H9 (cell line): ENCODE measurements around the gene TTC7B. TPM values are rescaled to one million over a fixed set of nuclear protein-coding genes. Genes with fewer than 3 reads are reported as not detected.

ENCODE experiments used
- DNase-seq: peaks from one replicate; pipeline ENCODE4 v3.0.0-alpha.2; 2017
- H2AFZ ChIP-seq: one replicate; pipeline ENCODE4 v1.6.1; 2013; ENCODE audit warnings: mild to moderate bottlenecking, low read length, control low read depth, moderate library complexity
- H2AK5ac ChIP-seq: 2 replicates; pipeline ENCODE4 v1.6.1; 2013; ENCODE audit warnings: low read length, control low read depth, mixed read lengths; ENCODE audit not compliant: insufficient read length
- H2BK120ac ChIP-seq: one replicate; pipeline ENCODE4 v1.6.1; 2013; ENCODE audit warnings: low read depth, mild to moderate bottlenecking, low read length, control low read depth, inconsistent platforms; ENCODE audit not compliant: poor library complexity, severe bottlenecking
- H2BK12ac ChIP-seq: 2 replicates; pipeline ENCODE4 v1.6.1; 2013; ENCODE audit warnings: low read length, control low read depth, mixed read lengths, low read depth; ENCODE audit not compliant: insufficient read length
- H2BK15ac ChIP-seq: 2 replicates; pipeline ENCODE4 v1.6.1; 2013; ENCODE audit warnings: low read depth, low read length, control low read depth
- H2BK20ac ChIP-seq: one replicate; pipeline ENCODE4 v1.6.1; 2013; ENCODE audit warnings: low read depth, mild to moderate bottlenecking, low read length, control low read depth, inconsistent platforms; ENCODE audit not compliant: poor library complexity, severe bottlenecking
- H2BK5ac ChIP-seq: 2 replicates; pipeline ENCODE4 v1.6.1; 2013; ENCODE audit warnings: low read length, control low read depth, mixed read lengths; ENCODE audit not compliant: insufficient read length
- H3K14ac ChIP-seq: 2 replicates; pipeline ENCODE4 v1.6.1; 2013; ENCODE audit warnings: low read length, control low read depth; ENCODE audit not compliant: insufficient read depth
- H3K18ac ChIP-seq: 2 replicates; pipeline ENCODE4 v1.6.1; 2013; ENCODE audit warnings: low read depth, mild to moderate bottlenecking, mixed read lengths, low read length, control low read depth; ENCODE audit not compliant: insufficient read length
- H3K23ac ChIP-seq: 2 replicates; pipeline ENCODE4 v1.6.1; 2013; ENCODE audit warnings: low read length, control low read depth, mixed read lengths, low read depth; ENCODE audit not compliant: insufficient read length
- H3K23me2 ChIP-seq: 2 replicates; pipeline ENCODE4 v1.6.1; 2013; ENCODE audit warnings: low read depth, mild to moderate bottlenecking, mixed read lengths, low read length, control low read depth; ENCODE audit not compliant: insufficient read length, poor library complexity, severe bottlenecking
- H3K27ac ChIP-seq: 2 replicates; pipeline ENCODE4 v1.5.1; 2013; ENCODE audit warnings: low read length, control low read depth, mixed read lengths, low read depth; ENCODE audit not compliant: insufficient read length
- H3K27me3 ChIP-seq: 2 replicates; pipeline ENCODE4 v1.6.1; 2013; ENCODE audit warnings: low read length, control low read depth, inconsistent platforms; ENCODE audit not compliant: insufficient read depth
- H3K4ac ChIP-seq: 2 replicates; pipeline ENCODE4 v1.6.1; 2013; ENCODE audit warnings: low read depth, mild to moderate bottlenecking, control low read depth, inconsistent platforms, low read length, moderate library complexity
- H3K4me1 ChIP-seq: 2 replicates; pipeline ENCODE4 v1.6.1; 2013; ENCODE audit warnings: low read length, control low read depth, inconsistent platforms; ENCODE audit not compliant: insufficient read depth
- H3K4me2 ChIP-seq: 2 replicates; pipeline ENCODE4 v1.6.1; 2013; ENCODE audit warnings: low read length, control low read depth, mixed read lengths; ENCODE audit not compliant: insufficient read length, insufficient read depth
- H3K56ac ChIP-seq: 2 replicates; pipeline ENCODE4 v1.6.1; 2013; ENCODE audit warnings: low read depth, mild to moderate bottlenecking, mixed read lengths, low read length, control low read depth; ENCODE audit not compliant: insufficient read length
- H3K79me1 ChIP-seq: 2 replicates; pipeline ENCODE4 v1.6.1; 2013; ENCODE audit warnings: low read depth, mild to moderate bottlenecking, moderate library complexity, low read length, control low read depth, inconsistent platforms; ENCODE audit not compliant: insufficient read depth, poor library complexity, severe bottlenecking
- H3K79me2 ChIP-seq: 2 replicates; pipeline ENCODE4 v1.6.1; 2013; ENCODE audit warnings: low read length, control low read depth, inconsistent platforms; ENCODE audit not compliant: insufficient read depth
- H3K9ac ChIP-seq: 2 replicates; pipeline ENCODE4 v1.6.1; 2013; ENCODE audit warnings: low read length, control low read depth, mixed read lengths; ENCODE audit not compliant: insufficient read length; ENCODE audit errors: extremely low read depth
- H3K9me3 ChIP-seq: one replicate; pipeline ENCODE4 v1.6.1; 2013; ENCODE audit warnings: low read depth, low read length, inconsistent platforms; ENCODE audit not compliant: control insufficient read depth
- H3T11ph ChIP-seq: one replicate; pipeline ENCODE4 v1.6.1; 2013; ENCODE audit warnings: mild to moderate bottlenecking, low read length, control low read depth, inconsistent platforms
- H4K20me1 ChIP-seq: one replicate; pipeline ENCODE4 v1.6.1; 2013; ENCODE audit not compliant: control insufficient read depth, insufficient read length, insufficient read depth
- H4K5ac ChIP-seq: 2 replicates; pipeline ENCODE4 v1.6.1; 2013; ENCODE audit warnings: low read depth, mild to moderate bottlenecking, mixed read lengths, low read length, control low read depth; ENCODE audit not compliant: insufficient read length
- H4K8ac ChIP-seq: replicated peaks from 2 replicates; pipeline ENCODE4 v1.6.1; 2013; ENCODE audit warnings: low read length, control low read depth, mixed read lengths, low read depth; ENCODE audit not compliant: insufficient read length
- H4K91ac ChIP-seq: 2 replicates; pipeline ENCODE4 v1.6.1; 2013; ENCODE audit warnings: low read depth, mild to moderate bottlenecking, moderate library complexity, mixed read lengths, low read length, control low read depth; ENCODE audit not compliant: insufficient read length
- H3K27ac Mint-ChIP-seq, 3 experiments: 2 replicates in 2 of 3; 3 replicates in 1 of 3; pipeline ENCODE4 v1.8.0; 2020 to 2021; ENCODE audit warnings: mixed read lengths in 3 of 3, mild to moderate bottlenecking in 1 of 3, moderate library complexity in 1 of 3
- H3K27me3 Mint-ChIP-seq: 2 replicates; pipeline ENCODE4 v1.8.0; 2021; ENCODE audit warnings: low read depth, mild to moderate bottlenecking, moderate library complexity, mixed read lengths
- H3K36me3 Mint-ChIP-seq, 3 experiments: 2 replicates in 2 of 3; 3 replicates in 1 of 3; pipeline ENCODE4 v1.8.0; 2020 to 2021; ENCODE audit warnings: low read depth in 3 of 3, mixed read lengths in 3 of 3; ENCODE audit not compliant: insufficient read depth in 1 of 3
- H3K4me1 Mint-ChIP-seq, 2 experiments: 2 replicates each; pipeline ENCODE4 v1.8.0; 2020; ENCODE audit warnings: mixed read lengths in 2 of 2
- H3K4me3 Mint-ChIP-seq, 2 experiments: 2 replicates in 1 of 2; 3 replicates in 1 of 2; pipeline ENCODE4 v1.8.0; 2020 to 2021; ENCODE audit warnings: mild to moderate bottlenecking in 2 of 2, mixed read lengths in 2 of 2, moderate library complexity in 1 of 2
- H3K9me3 Mint-ChIP-seq, 2 experiments: 2 replicates in 1 of 2; 3 replicates in 1 of 2; pipeline ENCODE4 v1.8.0; 2020; ENCODE audit warnings: mild to moderate bottlenecking in 2 of 2, mixed read lengths in 2 of 2, moderate library complexity in 1 of 2
- CTCF ChIP-seq: fragments of 200-600 bp; sonication (generic); conservative IDR thresholded peaks from 3 replicates; pipeline ENCODE4 v1.8.0; 2021; ENCODE audit warnings: antibody characterized with exemption, mild to moderate bottlenecking
- WGBS: extraction: QIAGEN DNeasy Blood & Tissue Kit; methylation state at CpG from one replicate; pipeline ENCODE4 v1.1.7; 2013; ENCODE audit warnings: missing lambda C conversion rate, low lambda C conversion rate, mixed read lengths; ENCODE audit not compliant: insufficient read length; ENCODE audit errors: extremely low coverage; 5-methylcytosine and 5-hydroxymethylcytosine counted together
- total RNA-seq: library from RNA; stranded (reverse); gene quantifications from 2 replicates; pipeline ENCODE4 v1.2.1, GENCODE V29; 2021

Gene TTC7B
- total RNA-seq, 1 experiment from 2014 or later, result 33.7 TPM

DNA sequence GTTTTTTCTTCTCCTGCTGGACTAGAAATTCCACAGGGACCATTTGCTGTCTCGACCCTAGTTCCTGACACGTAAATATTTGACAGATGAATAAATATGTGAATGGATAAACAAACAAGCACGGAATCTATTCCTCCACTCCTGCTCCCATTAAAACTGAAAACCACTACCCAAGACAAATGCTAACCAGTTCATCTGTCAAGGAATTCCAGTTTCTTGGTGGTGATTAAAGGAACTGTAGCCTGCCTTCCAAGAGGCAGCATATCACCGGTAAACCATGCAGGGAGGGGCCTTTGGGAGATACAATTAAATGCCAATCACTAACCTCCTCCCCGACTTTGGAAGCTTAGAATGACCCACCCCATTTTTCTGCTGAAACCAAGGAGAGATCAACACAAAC, 95.4 kb downstream of the TTC7B start:
- H3K4me2 ChIP-seq, result no peak overlapping the region
- H3K27me3 Mint-ChIP-seq, result no peaks in the 10 kb centered on the region
- no peak overlapping the region for H2BK5ac ChIP-seq
- peaks cover 21 to 26% of the 10 kb centered on the region in 2 experiments for H3K4me1 Mint-ChIP-seq
- no peaks in the 10 kb centered on the region for H3K9me3 Mint-ChIP-seq
- H2BK15ac ChIP-seq, result no peak overlapping the region
- no peaks in the 10 kb centered on the region for H3K79me1 ChIP-seq
- no peak overlapping the region for H4K8ac ChIP-seq
- H2BK120ac ChIP-seq, result no peak overlapping the region
- H4K20me1 ChIP-seq, result no peaks in the 10 kb centered on the region
- H3K23me2 ChIP-seq, result no peaks in the 10 kb centered on the region
- H3K27me3 ChIP-seq, result no peaks in the 10 kb centered on the region
- no peak overlapping the region for H3K14ac ChIP-seq
- H3K79me2 ChIP-seq, result no peaks in the 10 kb centered on the region
- no peak overlapping the region for H3K9ac ChIP-seq
- H3K56ac ChIP-seq, result no peak overlapping the region
- H3K23ac ChIP-seq, result no peak overlapping the region
- H3K4ac ChIP-seq, result no peak overlapping the region
- no peak overlapping the region for H2AFZ ChIP-seq
- H2AK5ac ChIP-seq, result no peak overlapping the region
- H4K5ac ChIP-seq, result no peak overlapping the region
- H3K9me3 ChIP-seq, result no peaks in the 10 kb centered on the region
- H3K4me3 Mint-ChIP-seq, result no peak overlapping the region
- H3T11ph ChIP-seq, result no peak overlapping the region
- H3K36me3 Mint-ChIP-seq, result no peaks in the 10 kb centered on the region
- no peak for DNase-seq
- peaks cover 2% of the 10 kb centered on the region; the same call in 1 of the 2 replicates for H3K4me1 ChIP-seq
- no peak overlapping the region for H2BK20ac ChIP-seq
- no peak overlapping the region for H3K27ac ChIP-seq
- WGBS, result no CpG with 5 or more reads among the region's 5 CpGs
- TF ChIP-seq CTCF, result no peak
- no peak overlapping the region for H2BK12ac ChIP-seq
- no peak overlapping the region for H3K18ac ChIP-seq
- no peak overlapping the region for H4K91ac ChIP-seq
- H3K27ac Mint-ChIP-seq, result no peak overlapping the region
